ENCODE measurements around the gene NTRK1. TPM values are rescaled to one million over a fixed set of nuclear protein-coding genes. Genes with fewer than 3 reads are reported as not detected.

NTRK1 gene
- total RNA-seq: not detected in 2 replicates

DNA sequence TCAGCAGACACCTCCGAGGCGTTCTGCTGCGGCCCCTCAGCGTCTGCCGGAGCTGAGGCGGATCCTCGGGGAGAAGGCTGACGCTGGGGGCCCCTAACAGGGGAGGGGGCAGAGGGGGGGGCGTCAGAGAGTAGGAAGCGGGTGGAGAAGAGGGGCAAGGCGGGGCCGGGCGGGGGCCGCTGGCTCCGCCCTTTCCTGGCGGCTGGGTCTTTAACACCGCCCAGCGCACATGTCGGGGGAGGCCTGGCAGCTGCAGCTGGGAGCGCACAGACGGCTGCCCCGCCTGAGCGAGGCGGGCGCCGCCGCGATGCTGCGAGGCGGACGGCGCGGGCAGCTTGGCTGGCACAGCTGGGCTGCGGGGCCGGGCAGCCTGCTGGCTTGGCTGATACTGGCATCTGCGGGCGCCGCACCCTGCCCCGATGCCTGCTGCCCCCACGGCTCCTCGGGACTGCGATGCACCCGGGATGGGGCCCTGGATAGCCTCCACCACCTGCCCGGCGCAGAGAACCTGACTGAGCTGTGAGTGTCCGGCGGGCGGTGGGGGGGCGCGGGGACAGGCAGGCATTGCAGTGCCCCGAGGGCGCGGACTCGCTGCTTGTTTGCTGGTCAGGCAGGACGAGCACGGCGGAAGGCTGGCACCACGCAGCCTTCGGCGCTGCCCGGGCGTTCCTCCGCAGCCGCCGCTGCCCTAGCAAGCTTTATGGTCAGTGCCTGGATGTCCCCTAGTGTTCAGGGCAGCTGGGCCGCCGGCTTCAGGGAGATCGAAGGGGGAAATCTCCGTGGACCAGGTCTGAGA is at the start of gene NTRK1:
TSS of gene NTRK1 (plus strand) at position 238 of the 796 bp plus-strand sequence. CDS start at position 308, 70 bp downstream.

DNA sequence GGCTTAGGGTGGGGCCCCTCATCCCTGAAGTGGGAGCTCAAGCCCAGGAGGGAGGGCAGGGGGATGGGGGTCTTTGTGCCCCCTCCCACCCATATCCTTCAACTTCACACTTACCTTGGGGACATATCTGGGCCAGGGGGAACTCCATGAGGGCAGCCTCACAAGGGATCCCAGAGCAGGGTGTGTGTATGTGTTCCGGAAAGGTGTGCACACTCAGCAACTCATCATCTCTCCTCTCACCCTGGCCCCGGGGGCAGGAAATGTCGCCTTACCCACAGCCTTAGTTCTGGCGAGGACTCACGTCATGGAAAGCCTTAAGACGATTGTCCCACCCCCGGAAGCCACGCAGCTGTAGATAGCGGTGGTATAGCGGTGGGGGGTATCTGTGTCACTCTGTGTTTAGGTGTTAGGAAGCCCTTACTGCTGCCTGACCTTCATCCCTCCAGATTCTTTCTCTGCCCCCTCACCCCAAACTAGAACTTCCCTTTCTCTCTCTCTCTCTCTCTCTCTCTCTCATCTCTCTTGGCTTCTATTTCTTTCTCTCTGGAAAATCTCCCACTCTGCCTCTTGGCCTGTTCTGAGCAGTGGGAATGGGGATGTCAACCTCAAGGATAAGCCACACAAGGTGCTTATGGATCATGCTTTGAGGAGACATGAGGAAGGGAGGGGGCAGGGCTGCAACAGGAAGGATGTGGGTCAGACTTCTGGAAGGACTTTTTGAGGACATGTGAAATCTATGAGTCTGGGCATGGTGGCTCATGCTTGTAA is 43.9 kb upstream of the NTRK1 start, which contains the start of gene SH2D2A:
TSS of gene SH2D2A (minus strand) at position 288 of the 768 bp plus-strand sequence. CDS start at position 148, 140 bp downstream.

DNA sequence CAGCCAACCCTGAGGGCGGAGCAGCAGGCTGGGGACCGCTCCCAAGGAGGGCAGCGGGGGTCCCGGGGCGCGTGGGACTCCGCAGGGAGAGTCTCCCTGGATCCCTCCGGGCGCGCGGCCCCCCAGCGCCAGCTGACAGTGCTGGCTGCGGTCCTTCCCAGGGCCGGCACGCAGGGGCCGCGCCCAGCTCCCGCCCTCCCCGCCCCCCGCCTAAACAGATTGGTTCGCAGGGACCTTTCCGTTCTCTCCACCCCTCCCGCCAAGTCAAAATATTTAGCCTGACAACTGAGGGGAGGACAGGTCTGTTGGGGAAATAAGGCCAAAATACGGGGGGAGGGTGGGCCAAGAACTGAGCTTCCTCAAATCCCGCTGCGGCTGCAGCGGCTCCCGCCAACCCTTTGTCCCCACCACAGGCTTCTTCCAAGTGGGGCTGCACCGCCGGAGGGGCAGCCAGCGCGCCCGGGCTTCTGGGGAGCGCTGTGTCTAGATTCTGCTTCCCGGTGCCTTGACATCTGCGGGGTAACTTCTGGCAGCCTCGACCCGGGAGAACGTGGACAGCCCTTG is 1.6 kb upstream of the NTRK1 start, which contains the start of gene INSRR:
TSS of gene INSRR (minus strand) at position 159 of the 564 bp plus-strand sequence. CDS start 496 bp downstream, outside the sequence.

DNA sequence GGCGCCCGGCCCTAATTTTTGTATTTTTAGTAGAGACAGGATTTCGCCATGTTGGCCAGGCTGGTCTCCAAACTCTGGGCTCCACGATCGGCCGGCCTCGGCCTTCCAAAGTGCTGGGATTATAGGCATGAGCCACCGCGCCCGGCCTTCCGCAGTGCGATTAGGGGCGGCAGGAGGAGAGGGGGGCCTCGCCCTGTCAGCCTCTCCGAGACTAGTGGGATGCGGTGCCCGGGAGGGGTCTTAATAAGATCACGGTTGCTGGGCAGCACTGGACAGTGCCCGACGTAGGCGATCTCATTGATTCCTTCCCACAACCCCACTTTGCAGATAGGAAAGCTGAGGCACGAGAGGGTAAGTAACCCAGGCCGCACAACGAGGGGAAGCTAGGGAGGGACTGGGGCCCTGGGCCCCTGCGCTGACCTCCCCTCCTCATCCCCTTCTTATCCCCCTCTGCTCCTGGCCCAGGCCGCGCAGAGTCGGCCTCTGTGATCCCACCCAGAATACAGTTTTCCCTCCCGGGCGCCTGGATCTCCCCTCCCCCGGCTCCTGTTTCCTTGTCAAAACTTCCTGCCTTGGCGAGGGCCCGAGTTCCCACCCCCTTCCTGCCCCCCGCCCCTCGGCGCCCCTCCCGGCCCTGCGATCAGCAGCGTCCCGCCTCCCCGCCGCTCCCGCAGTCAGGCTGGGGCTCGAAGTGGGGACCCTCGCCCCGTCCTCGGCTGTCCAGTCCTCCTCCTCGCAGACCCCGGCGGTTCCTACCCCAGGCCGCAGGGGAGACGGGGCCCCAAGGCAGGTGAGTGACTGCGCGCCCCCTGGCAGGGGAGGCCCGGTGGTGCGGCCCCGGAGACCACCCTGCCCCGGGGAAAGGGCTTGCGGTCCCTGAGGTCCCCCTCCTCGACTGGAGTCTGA is 32.6 kb downstream of the NTRK1 start, which contains the start of gene PEAR1:
TSS of gene PEAR1 (plus strand) at position 671 of the 906 bp plus-strand sequence. CDS start 10,209 bp downstream, outside the sequence.

DNA sequence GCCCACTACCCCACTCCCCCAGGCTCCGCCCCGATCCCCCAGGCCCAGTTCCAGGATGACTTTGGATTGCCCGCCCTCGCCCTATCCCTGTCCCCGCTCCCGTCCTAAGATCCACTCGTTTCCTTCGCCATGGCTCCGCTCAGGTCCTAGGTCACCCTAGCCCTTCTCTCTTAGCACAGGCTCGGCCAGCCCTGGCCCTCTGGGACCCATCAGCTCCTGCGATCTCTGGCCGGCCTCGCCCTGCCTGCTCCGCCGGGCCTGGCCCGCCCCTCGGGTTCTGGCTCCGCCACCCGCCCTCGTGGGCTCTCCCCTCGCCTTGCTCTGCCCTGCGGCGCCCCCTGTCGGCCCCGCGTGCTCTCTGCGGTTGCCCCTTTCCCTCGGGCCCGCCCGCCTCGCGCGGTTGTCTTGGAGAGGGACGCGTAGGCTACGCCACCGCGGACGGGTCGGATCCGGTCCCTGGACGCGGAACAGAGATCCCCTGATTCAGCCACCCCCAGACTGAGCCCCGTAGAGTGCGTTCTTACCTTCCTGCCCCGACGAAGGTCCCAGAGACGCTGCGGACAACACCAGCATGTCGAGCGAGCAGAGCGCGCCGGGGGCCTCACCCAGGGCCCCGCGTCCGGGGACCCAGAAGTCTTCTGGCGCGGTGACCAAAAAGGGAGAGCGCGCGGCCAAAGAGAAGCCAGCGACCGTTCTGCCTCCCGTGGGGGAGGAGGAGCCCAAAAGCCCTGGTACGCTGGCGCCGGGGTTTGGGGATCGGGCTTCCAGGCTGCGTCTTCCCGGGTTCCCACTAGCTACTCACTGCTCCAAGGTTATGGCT is 59.8 kb downstream of the NTRK1 start, which contains the start of gene LRRC71:
TSS of gene LRRC71 (plus strand) at position 400 of the 820 bp plus-strand sequence. CDS start at position 572, 172 bp downstream.

Other genes with a start within 250 kb of the NTRK1 start
- gene HAPLN2, start 241.4 kb upstream of the NTRK1 start, total RNA-seq: not detected in 2 replicates
- gene BCAN, start 218.7 kb upstream of the NTRK1 start, total RNA-seq: 0.10 TPM in 1 of 2 replicates, not detected in the other
- gene NES, start 183.5 kb upstream of the NTRK1 start, total RNA-seq: 81.7 and 150 TPM in 2 replicates
- 0.65 TPM in 1 of 2 replicates, not detected in the other for gene CRABP2, start 155.3 kb upstream of the NTRK1 start, total RNA-seq
- gene METTL25B, start 132.4 kb upstream of the NTRK1 start, total RNA-seq: 7.0 and 14.7 TPM in 2 replicates
- gene ISG20L2, start 132.1 kb upstream of the NTRK1 start, total RNA-seq: 34.0 and 45.1 TPM in 2 replicates
- gene MRPL24, start 119.8 kb upstream of the NTRK1 start, total RNA-seq: 29.1 and 34.1 TPM in 2 replicates
- 214 and 234 TPM in 2 replicates for gene HDGF, start 109.2 kb upstream of the NTRK1 start, total RNA-seq
- 26.5 and 35.3 TPM in 2 replicates for gene PRCC, start 93.3 kb upstream of the NTRK1 start, total RNA-seq
- gene SH2D2A, start 44.0 kb upstream of the NTRK1 start, total RNA-seq: 0.33 TPM in 1 of 2 replicates, not detected in the other
- not detected in 2 replicates for gene INSRR, start 1.7 kb upstream of the NTRK1 start, total RNA-seq
- 46.9 and 49.6 TPM in 2 replicates for gene PEAR1, start 32.9 kb downstream of the NTRK1 start, total RNA-seq
- gene LRRC71, start 59.8 kb downstream of the NTRK1 start, total RNA-seq: 0.19 and 0.33 TPM in 2 replicates
- gene ARHGEF11, start 184.9 kb downstream of the NTRK1 start, total RNA-seq: 32.7 and 34.0 TPM in 2 replicates
- gene ETV3L, start 238.9 kb downstream of the NTRK1 start, total RNA-seq: not detected in 2 replicates